GM12878 (cell line): ENCODE measurements around the gene TMEM254. TPM values are rescaled to one million over a fixed set of nuclear protein-coding genes. Genes with fewer than 3 reads are reported as not detected.
"Not testable (repeated sequence)": the region's sequence is repeated elsewhere in the genome, so short reads cannot be mapped to it uniquely, and the experiment has no call there.

Experiments used
- ATAC-seq: fragments of 200-7000 bp; cut with Tn5 transposase; 3 replicates; pipeline ENCODE4 v1.9.1; 2020; ENCODE audit warnings: mild to moderate bottlenecking, moderate library complexity
- BruUV-seq: library from RNA; stranded (reverse); fragments of 400-500 nt; replicated peaks from 2 replicates; lab custom pipeline; 2021; lab: Mats Ljungman, UMichigan
- CTCF ChIA-PET: fragments of 300-600 bp; sonication (Branson Sonifier 250); formaldehyde crosslinking; extraction: SDS; loops from one replicate; lab custom pipeline; 2021; ENCODE audit warnings: inconsistent platforms; lab: Yijun Ruan, JAX
- POLR2A ChIA-PET: fragments of 350-600 bp; formaldehyde crosslinking; extraction: SDS; loops from one replicate; lab custom pipeline; 2021; ENCODE audit warnings: inconsistent platforms; lab: Charles Lee
- RAD21 ChIA-PET: fragments of 300-600 bp; sonication (Branson Sonifier 250); formaldehyde crosslinking; loops from one replicate; lab custom pipeline; 2023; ENCODE audit warnings: antibody characterized with exemption; ENCODE audit not compliant: unreplicated experiment; lab: Charles Lee
- SMC1A ChIA-PET: fragments of 300-600 bp; sonication (Branson Sonifier 250); formaldehyde crosslinking; loops from one replicate; lab custom pipeline; 2023; ENCODE audit not compliant: unreplicated experiment, uncharacterized antibody; lab: Charles Lee
- DNase-seq: peaks from one replicate; pipeline ENCODE4 v3.0.0-alpha.2; 2011; ENCODE audit warnings: low read depth, low spot score
- FAIRE-seq: peaks from 3 replicates; lab custom pipeline; 2011; peaks lifted over from hg19 to GRCh38; lab: Jason Lieb, UNC
- H2AFZ ChIP-seq: 2 replicates; pipeline ENCODE4 v1.6.0; 2011; ENCODE audit warnings: low read depth, low read length, control low read depth; ENCODE audit not compliant: control insufficient read depth
- H3K27ac ChIP-seq: 2 replicates; pipeline ENCODE4 v1.5.1; 2011; ENCODE audit warnings: control low read depth; ENCODE audit not compliant: control insufficient read depth, insufficient read depth
- H3K27me3 ChIP-seq, 2 experiments: replicated peaks in 1 of 2; 2 replicates each; pipeline versions ENCODE4 v1.6.0 to v1.6.1; 2011; ENCODE audit warnings: low read length in 1 of 2; ENCODE audit not compliant: control insufficient read depth in 2 of 2, insufficient read depth in 2 of 2
- H3K36me3 ChIP-seq, 2 experiments: 2 replicates each; pipeline ENCODE4 v1.5.1; 2011; ENCODE audit warnings: low read length in 1 of 2; ENCODE audit not compliant: control insufficient read depth in 2 of 2, insufficient read depth in 2 of 2
- H3K4me1 ChIP-seq: 2 replicates; pipeline ENCODE4 v1.6.1; 2011; ENCODE audit warnings: mild to moderate bottlenecking, low read length, moderate library complexity, mixed read lengths; ENCODE audit not compliant: control insufficient read depth, insufficient read depth
- H3K4me2 ChIP-seq: 2 replicates; pipeline ENCODE4 v1.6.0; 2011; ENCODE audit warnings: control low read depth; ENCODE audit not compliant: control insufficient read depth, insufficient read depth
- H3K4me3 ChIP-seq: fragments of 200-600 bp; sonication (generic); 2 replicates; pipeline ENCODE4 v1.5.1; 2016
- H3K79me2 ChIP-seq: 2 replicates; pipeline ENCODE4 v1.6.0; 2011; ENCODE audit warnings: low read length; ENCODE audit not compliant: control insufficient read depth, insufficient read depth
- H3K9ac ChIP-seq: 2 replicates; pipeline ENCODE4 v1.8.0; 2011; ENCODE audit warnings: low read length, control low read depth, mixed read lengths; ENCODE audit not compliant: control insufficient read depth, insufficient read depth
- H3K9me3 ChIP-seq: replicated peaks from 3 replicates; pipeline ENCODE4 v1.5.1; 2011; ENCODE audit warnings: mild to moderate bottlenecking, low read length; ENCODE audit not compliant: control insufficient read depth, insufficient read depth
- H4K20me1 ChIP-seq: 2 replicates; pipeline ENCODE4 v1.6.0; 2011; ENCODE audit not compliant: control insufficient read depth, insufficient read depth
- WGBS: methylation state at CpG from one replicate; pipeline ENCODE4 v1.1.6; 2016; ENCODE audit warnings: low lambda C conversion rate; ENCODE audit not compliant: insufficient replicate concordance, insufficient coverage; ENCODE audit errors: missing lambda C conversion rate; 5-methylcytosine and 5-hydroxymethylcytosine counted together
- in situ Hi-C: fragments of 300-500 bp; cut with MboI; formaldehyde crosslinking; loops from 9 replicates; pipeline ENCODE4 v1.14.3; 2018; ENCODE audit warnings: mixed read lengths
- intact Hi-C: fragments of 100-400 bp; cut with micrococcal nuclease; formaldehyde crosslinking; loops from one replicate; pipeline ENCODE4 v1.14.2; 2022; ENCODE audit not compliant: unreplicated experiment
- polyA plus RNA-seq, 11 experiments: library from polyadenylated mRNA; depleted of rRNA in 4 of 11; unstranded in 6 of 11; stranded (reverse) in 5 of 11; fragments of >200 nt; fragmentation: Nextera tagmentation in 4 of 11; fragmentation: Illumina TruSeq in 1 of 11; extraction: Ambion mirVana in 4 of 11; extraction: Trizol in 1 of 11; gene quantifications; 1 replicate in 1 of 11; 2 replicates in 10 of 11; pipeline versions ENCODE4 v1.2.1 to v1.2.3, GENCODE V29; 2011 to 2016; ENCODE audit warnings: inconsistent platforms in 2 of 11, missing spikeins in 2 of 11, low read depth in 1 of 11
- total RNA-seq, 4 experiments: library from RNA; depleted of rRNA in 3 of 4; stranded (reverse); fragments of >200 nt in 3 of 4; fragmentation: Illumina TruSeq in 1 of 4; extraction: Trizol in 1 of 4; gene quantifications; 2 replicates each; pipeline versions ENCODE4 v1.2.1 to v1.2.3, GENCODE V29; 2013 to 2021

Gene TMEM254
- total and polyA plus RNA-seq, 10 of the 15 experiments (the other 5 are each of a cell fraction or from before 2014, with no cell fraction given): 5.6 to 29.0 (median 13.1) TPM

- H3K27ac ChIP-seq, ATAC-seq, H3K9me3 ChIP-seq, CTCF ChIA-PET, H3K4me1 ChIP-seq, DNase-seq, H3K4me2 ChIP-seq, H3K27me3 ChIP-seq, RAD21 ChIA-PET, BruUV-seq, H2AFZ ChIP-seq, H3K36me3 ChIP-seq, SMC1A ChIA-PET, H3K9ac ChIP-seq, intact Hi-C loops, FAIRE-seq, POLR2A ChIA-PET, H3K4me3 ChIP-seq, in situ Hi-C loops, H4K20me1 ChIP-seq, H3K79me2 ChIP-seq: not testable (repeated sequence)
- 17% methylated on average over 2 of the region's 2 CpGs for WGBS
These were observed 19.8 kb downstream of the TMEM254 start for GRCh38 chr10:80098272-80098671.

GRCh38 chr10:80099295-80099694 lies 20.8 kb downstream of the TMEM254 start:
- in situ Hi-C loops, intact Hi-C loops, H3K79me2 ChIP-seq, H3K27me3 ChIP-seq, H3K4me3 ChIP-seq, CTCF ChIA-PET, H2AFZ ChIP-seq, H3K9ac ChIP-seq, H3K4me2 ChIP-seq, SMC1A ChIA-PET, H3K27ac ChIP-seq, H3K36me3 ChIP-seq, RAD21 ChIA-PET, ATAC-seq, BruUV-seq, H3K4me1 ChIP-seq, DNase-seq, FAIRE-seq, H4K20me1 ChIP-seq, POLR2A ChIA-PET, H3K9me3 ChIP-seq: not testable (repeated sequence)
- 70% methylated on average over 8 of the region's 8 CpGs for WGBS
